Spinal cord (tissue), 10 donors: ENCODE results near the gene SGMS1. TPM values are rescaled to one million over a fixed set of nuclear protein-coding genes. Genes with fewer than 3 reads are reported as not detected.

Source experiments
- DNase-seq, 6 donors: peaks; one replicate each; pipeline versions ENCODE4 v3.0.0 to v3.0.0-alpha.2; 2013 to 2015; ENCODE audit warnings: low spot score in 6 of 6, low read depth in 4 of 6
- H3K27ac ChIP-seq: one replicate; pipeline ENCODE4 v1.5.1; 2013; ENCODE audit warnings: low read depth, low read length, control low read depth
- H3K27me3 ChIP-seq: one replicate; pipeline ENCODE4 v1.6.1; 2013; ENCODE audit warnings: low read length; ENCODE audit not compliant: control insufficient read depth, insufficient read depth
- H3K36me3 ChIP-seq: one replicate; pipeline ENCODE4 v1.6.1; 2013; ENCODE audit warnings: low read length; ENCODE audit not compliant: control insufficient read depth, insufficient read depth
- H3K4me1 ChIP-seq: one replicate; pipeline ENCODE4 v1.6.1; 2013; ENCODE audit warnings: low read length; ENCODE audit not compliant: control insufficient read depth, insufficient read depth
- H3K4me3 ChIP-seq: one replicate; pipeline ENCODE4 v1.5.1; 2013; ENCODE audit warnings: low read depth, low read length, control low read depth
- H3K9me3 ChIP-seq: one replicate; pipeline ENCODE4 v1.6.1; 2013; ENCODE audit warnings: low read length; ENCODE audit not compliant: control insufficient read depth, insufficient read depth
- WGBS: methylation state at CpG from one replicate; pipeline ENCODE4 v1.1.5; 2013; ENCODE audit warnings: missing lambda C conversion rate; ENCODE audit not compliant: insufficient coverage; 5-methylcytosine and 5-hydroxymethylcytosine counted together
- polyA plus RNA-seq, 2 donors: library from polyadenylated mRNA; unstranded; fragments of 120-200 nt; gene quantifications; one replicate each; pipeline ENCODE4 v1.2.1, GENCODE V29; 2013; ENCODE audit not compliant: insufficient read length in 2 of 2
- total RNA-seq, 2 donors: library from RNA; depleted of rRNA in 1 of 2; stranded (reverse); fragments of 120-200 nt in 1 of 2; fragments of >200 nt in 1 of 2; gene quantifications; one replicate each; pipeline versions ENCODE4 v1.2.3 to v1.2.4, GENCODE V29; 2013 to 2014
- donor health status: healthy.

The SGMS1 gene
- total and polyA plus RNA-seq, 4 donors: 24.5 to 57.2 (median 40.5) TPM

GRCh38 chr10:50590935-50591334, 32.8 kb downstream of the SGMS1 start:
- Histone ChIP-seq H3K4me1 (no peaks in the 10 kb centered on the region), H3K36me3 (peaks cover 10% of the 10 kb centered on the region), H3K9me3 (no peaks in the 10 kb centered on the region), H3K4me3 (no peak overlapping the region), H3K27ac (no peak overlapping the region), H3K27me3 (no peaks in the 10 kb centered on the region)
- DNase-seq: no peak
- 100% methylated on average over 3 of the region's 4 CpGs for WGBS

GRCh38 chr10:50586740-50587088, 37.0 kb downstream of the SGMS1 start:
- no peak for DNase-seq
- Histone ChIP-seq H3K4me1 (no peaks in the 10 kb centered on the region), H3K36me3 (peaks cover 10% of the 10 kb centered on the region), H3K9me3 (no peaks in the 10 kb centered on the region), H3K4me3 (no peak overlapping the region), H3K27me3 (no peaks in the 10 kb centered on the region), H3K27ac (no peak overlapping the region)
- no CpG with 5 or more reads among the region's 1 CpG for WGBS

GRCh38 chr10:50585921-50586739, 37.6 kb downstream of the SGMS1 start:
- H3K27me3 ChIP-seq: no peaks in the 10 kb centered on the region
- no peak overlapping the region for H3K27ac ChIP-seq
- WGBS: 96% methylated on average over 4 of the region's 6 CpGs
- peaks cover 10% of the 10 kb centered on the region for H3K36me3 ChIP-seq
- H3K4me3 ChIP-seq: no peak overlapping the region
- no peak for DNase-seq
- H3K9me3 ChIP-seq: no peaks in the 10 kb centered on the region
- no peaks in the 10 kb centered on the region for H3K4me1 ChIP-seq

GRCh38 chr10:50582766-50583762, 40.7 kb downstream of the SGMS1 start:
- DNase-seq: no peak
- no CpG with 5 or more reads among the region's 2 CpGs for WGBS
- Histone ChIP-seq H3K36me3 (peaks cover 4% of the 10 kb centered on the region), H3K27me3 (no peaks in the 10 kb centered on the region), H3K4me3 (no peak overlapping the region), H3K9me3 (no peaks in the 10 kb centered on the region), H3K27ac (no peak overlapping the region), H3K4me1 (no peaks in the 10 kb centered on the region)

GRCh38 chr10:50582046-50582445, 41.7 kb downstream of the SGMS1 start:
- Histone ChIP-seq H3K9me3 (no peaks in the 10 kb centered on the region), H3K27me3 (no peaks in the 10 kb centered on the region), H3K36me3 (no peaks in the 10 kb centered on the region), H3K4me1 (no peaks in the 10 kb centered on the region), H3K4me3 (no peak overlapping the region), H3K27ac (no peak overlapping the region)
- 67% methylated on average over 2 of the region's 5 CpGs for WGBS
- DNase-seq: no peak

GRCh38 chr10:50580262-50580891, 43.4 kb downstream of the SGMS1 start:
- Histone ChIP-seq H3K36me3 (no peaks in the 10 kb centered on the region), H3K4me1 (peaks cover 3% of the 10 kb centered on the region), H3K27ac (no peak overlapping the region), H3K9me3 (no peaks in the 10 kb centered on the region), H3K27me3 (no peaks in the 10 kb centered on the region), H3K4me3 (no peak overlapping the region)
- no peak for DNase-seq
- 91% methylated on average over 3 of the region's 7 CpGs for WGBS

- Histone ChIP-seq H3K9me3 (no peaks in the 10 kb centered on the region), H3K4me1 (peaks cover 3% of the 10 kb centered on the region), H3K4me3 (no peak overlapping the region), H3K27me3 (no peaks in the 10 kb centered on the region), H3K36me3 (no peaks in the 10 kb centered on the region), H3K27ac (no peak overlapping the region)
- no peak for DNase-seq
- 94% methylated on average over 2 of the region's 4 CpGs for WGBS
Measured at GRCh38 chr10:50579491-50580261, 44.1 kb downstream of the SGMS1 start.

GRCh38 chr10:50578949-50579348, 44.8 kb downstream of the SGMS1 start:
- Histone ChIP-seq H3K9me3 (no peaks in the 10 kb centered on the region), H3K27me3 (no peaks in the 10 kb centered on the region), H3K4me1 (peaks cover 3% of the 10 kb centered on the region), H3K4me3 (no peak overlapping the region), H3K27ac (no peak overlapping the region), H3K36me3 (no peaks in the 10 kb centered on the region)
- no CpG with 5 or more reads among the region's 2 CpGs for WGBS
- no peak for DNase-seq
